GM12874 (cell line): Measurements from ENCODE around the gene NCK2.

Source experiments
- TF ChIP-seq, protein P1 (sequence below): IDR thresholded peaks from 2 replicates; pipeline ENCODE4 v1.5.1; 2011; ENCODE audit warnings: low read depth, mild to moderate bottlenecking, control low read depth, low read length, moderate library complexity; ENCODE audit not compliant: insufficient read depth

NCK2 gene

GRCh38 chr2:105917688-105918087 lies 173.0 kb downstream of the NCK2 start:
- TF ChIP-seq, protein P1, sequence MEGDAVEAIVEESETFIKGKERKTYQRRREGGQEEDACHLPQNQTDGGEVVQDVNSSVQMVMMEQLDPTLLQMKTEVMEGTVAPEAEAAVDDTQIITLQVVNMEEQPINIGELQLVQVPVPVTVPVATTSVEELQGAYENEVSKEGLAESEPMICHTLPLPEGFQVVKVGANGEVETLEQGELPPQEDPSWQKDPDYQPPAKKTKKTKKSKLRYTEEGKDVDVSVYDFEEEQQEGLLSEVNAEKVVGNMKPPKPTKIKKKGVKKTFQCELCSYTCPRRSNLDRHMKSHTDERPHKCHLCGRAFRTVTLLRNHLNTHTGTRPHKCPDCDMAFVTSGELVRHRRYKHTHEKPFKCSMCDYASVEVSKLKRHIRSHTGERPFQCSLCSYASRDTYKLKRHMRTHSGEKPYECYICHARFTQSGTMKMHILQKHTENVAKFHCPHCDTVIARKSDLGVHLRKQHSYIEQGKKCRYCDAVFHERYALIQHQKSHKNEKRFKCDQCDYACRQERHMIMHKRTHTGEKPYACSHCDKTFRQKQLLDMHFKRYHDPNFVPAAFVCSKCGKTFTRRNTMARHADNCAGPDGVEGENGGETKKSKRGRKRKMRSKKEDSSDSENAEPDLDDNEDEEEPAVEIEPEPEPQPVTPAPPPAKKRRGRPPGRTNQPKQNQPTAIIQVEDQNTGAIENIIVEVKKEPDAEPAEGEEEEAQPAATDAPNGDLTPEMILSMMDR, result no peak

GRCh38 chr2:105919191-105919811 lies 174.6 kb downstream of the NCK2 start:
- TF ChIP-seq, protein P1, result no peak

- TF ChIP-seq, protein P1, result peak; percentile 61
Observed at GRCh38 chr2:105919826-105920225, 175.1 kb downstream of the NCK2 start.

DNA sequence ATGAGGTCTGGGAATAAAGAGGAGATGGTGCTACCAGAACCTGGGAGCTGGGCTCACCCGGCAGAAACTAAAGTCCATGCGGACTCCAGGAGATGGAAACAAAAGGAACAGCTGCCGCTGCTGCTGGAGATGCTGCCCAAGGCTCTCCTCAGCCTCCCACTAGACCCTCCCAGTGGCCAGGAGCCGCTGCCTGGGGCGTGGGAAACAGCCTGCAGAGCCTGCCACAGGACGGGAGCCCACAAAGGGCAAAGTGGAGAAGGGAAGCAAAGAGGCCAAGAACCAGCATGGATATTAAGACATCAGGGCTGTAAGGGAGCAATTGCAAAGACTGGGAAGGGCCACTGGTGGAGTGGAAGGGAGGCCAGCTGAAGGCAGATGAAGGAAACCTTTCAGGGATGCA lies 179.6 kb downstream of the NCK2 start:
- TF ChIP-seq, protein P1, result no peak

DNA sequence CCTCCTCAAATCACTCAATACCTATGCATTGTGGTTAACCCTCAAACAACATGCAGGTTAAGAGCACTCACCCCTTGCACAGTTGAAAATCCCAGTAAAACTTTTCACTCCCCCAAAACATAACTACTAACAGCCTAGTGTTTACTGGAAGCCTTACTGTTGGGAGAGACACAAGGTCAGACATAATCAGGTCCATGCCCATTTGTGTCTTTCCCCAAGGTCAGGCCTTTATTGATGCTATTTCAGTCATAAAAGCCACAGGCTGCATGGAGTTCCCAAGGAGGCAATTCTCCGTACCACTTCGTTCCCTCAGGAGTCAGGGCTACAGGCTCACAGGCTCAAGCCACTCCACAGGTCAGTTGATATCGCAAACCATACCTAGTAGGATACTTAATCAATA lies 180.2 kb downstream of the NCK2 start:
- TF ChIP-seq, protein P1, result no peak

- TF ChIP-seq, protein P1, result no peak
Observed at GRCh38 chr2:105925390-105925789, 180.7 kb downstream of the NCK2 start.

- TF ChIP-seq, protein P1, result no peak
Observed at GRCh38 chr2:105926960-105927678, 182.4 kb downstream of the NCK2 start.
